ENCODE results near the gene SH2B2.
"Not testable (repeated sequence)": the region's sequence is repeated elsewhere in the genome, so short reads cannot be mapped to it uniquely, and the experiment has no call there.

Gene SH2B2

GRCh38 chr7:102304668-102305067, 18.0 kb downstream of the SH2B2 start:
- no peak for DNase-seq (ENCODE audit: low spot score)

DNA sequence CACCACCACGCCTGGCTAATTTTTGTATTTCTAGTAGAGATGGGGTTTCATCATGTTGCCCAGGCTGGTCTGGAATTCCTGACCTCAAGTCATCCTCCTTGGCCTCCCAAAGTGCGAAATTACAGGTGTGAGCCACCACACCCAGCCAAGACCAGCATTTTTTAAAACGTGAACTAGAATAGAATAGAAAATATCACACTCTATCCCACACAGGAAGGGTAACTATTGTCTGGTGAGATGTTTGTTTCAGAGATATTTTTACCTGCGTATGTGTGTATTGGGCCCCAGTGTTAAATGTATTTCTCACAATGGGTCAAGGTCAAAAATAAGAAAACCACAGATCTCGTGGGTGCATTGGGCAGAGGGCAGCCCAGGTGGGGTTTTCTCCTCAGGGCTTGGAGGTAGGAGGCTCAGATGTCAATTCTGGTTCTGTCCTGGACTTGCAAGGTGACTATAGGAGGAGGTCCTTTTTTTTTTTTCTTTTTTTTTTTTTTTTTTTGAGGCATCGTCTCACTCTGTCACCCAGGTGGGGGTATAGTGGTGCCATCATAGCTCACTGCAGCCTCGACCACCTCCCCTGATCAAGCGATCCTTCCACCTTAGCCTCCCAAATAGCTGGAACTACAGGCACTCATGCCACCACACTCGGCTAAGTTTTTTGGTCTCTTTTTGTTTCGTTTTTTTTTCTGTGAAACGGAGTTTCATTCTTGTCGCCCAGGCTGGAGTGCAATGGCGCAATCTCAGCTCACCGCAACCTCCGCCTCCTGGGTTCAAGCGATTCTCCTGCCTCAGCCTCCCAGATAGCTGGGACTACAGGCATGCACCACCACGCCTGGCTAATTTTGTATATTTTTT, 19.0 kb downstream of the SH2B2 start:
- DNase-seq (ENCODE audit: low spot score) = no peak

DNA sequence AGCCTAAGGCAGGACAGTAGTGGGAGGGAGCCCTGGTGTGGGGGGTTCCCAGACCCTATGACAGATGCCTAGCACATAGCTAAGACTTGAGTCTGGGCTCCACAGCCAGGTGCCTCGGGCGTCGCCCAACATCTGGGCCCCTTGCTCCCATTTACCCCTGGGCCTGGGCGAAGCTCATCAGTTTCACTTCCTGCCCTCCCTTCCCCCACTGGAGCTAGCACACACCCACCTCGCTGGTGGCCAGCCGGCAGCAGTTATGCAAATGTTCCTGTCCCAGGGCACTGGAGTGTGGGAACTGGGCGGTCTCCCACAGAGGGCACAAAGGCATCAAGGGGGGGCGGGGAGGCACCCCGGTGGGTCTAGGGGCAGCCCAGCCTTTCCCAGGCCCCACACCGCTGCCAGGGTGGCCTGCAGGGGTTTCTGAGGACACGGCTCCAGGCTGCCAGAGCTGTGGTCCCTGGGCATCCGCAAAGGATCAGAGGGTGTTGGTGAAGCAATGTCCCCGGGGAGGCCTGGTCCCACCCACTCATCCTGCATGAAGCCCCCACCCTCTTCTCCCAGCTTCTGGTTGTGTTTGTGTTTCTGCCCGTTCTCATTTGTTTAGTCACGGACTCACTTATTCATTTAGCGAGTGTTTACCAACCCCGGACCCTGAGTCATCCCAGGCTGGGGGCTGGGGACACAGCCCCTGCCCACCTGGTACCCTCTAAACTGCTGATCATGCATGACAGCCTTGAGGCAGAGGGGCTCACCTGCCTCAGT, 20.4 kb downstream of the SH2B2 start:
- DNase-seq (ENCODE audit: low spot score) = no peak

DNA sequence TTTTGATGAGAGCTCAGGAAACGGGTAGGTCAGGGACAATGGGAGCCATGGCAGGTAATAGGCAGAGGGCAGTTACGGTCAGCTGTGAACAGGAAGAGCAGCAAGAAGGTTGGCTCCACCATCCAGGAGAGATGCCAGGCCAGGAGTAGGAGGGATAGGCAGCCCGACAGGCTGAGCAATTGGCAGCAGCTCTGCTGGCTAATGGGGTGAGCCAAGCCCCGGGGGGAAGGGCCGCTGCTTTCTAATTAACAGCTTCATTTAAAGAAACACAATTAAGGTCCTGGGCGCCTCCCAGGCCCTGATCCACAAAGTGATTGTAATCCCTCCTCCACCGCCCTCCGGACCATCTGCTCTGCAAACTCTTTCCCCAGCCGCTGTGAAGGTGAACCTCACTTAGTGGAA, 23.7 kb downstream of the SH2B2 start:
- no peak for DNase-seq (ENCODE audit: low spot score)

DNA sequence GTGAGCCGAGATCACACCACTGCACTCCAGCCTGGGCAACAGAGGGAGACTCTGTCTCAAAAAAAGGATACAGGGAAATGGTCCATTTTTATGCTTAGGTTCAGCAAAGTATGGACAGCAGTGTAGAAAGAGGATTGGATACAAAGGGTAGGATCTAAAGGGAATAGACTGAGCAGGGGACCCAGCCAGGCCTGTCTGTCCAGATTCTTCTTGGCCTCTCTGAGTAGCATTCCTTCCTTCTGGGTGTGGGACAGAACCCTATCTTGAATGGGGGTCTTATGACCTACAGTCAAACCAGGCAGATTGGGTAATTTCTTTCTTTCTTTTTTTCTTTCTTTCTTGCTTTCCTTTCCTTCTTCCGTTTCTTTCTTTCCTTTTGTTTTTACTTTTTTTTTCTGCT, 25.6 kb downstream of the SH2B2 start:
- DNase-seq (ENCODE audit: low spot score) = no peak

DNA sequence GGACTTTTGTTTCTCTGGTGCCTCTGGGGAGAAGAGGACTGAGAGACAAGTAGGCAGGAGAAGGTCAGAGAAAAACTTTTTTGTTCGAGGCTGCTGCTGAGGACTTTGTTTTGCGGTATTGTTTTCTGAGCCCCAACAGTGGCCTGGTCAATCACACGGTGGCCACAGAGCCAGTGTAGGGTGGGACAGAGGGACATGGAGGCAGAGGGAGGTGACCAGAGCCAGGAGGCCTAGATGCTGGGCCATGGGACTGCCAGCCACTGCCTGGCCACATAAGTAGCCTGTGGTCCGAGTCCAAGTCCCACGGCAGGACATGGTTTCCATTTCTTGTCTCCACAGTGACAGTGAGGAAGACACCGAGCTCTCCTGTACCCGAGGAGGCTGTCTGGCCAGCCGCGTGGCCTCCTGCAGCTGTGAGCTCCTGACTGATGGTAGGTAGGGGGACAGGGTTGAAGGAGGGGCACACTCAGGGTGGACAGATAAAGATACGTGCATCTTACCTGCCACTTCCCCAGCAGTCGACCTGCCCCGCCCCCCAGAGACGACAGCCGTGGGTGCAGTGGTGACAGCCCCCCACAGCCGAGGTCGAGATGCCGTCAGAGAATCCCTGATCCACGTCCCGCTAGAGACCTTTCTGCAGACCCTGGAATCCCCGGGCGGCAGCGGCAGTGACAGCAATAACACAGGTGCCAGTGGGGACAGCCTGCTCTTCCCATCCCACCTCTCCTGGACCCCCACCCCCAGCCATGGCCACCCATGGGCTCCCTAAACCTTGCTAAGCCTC, 27.5 kb downstream of the SH2B2 start:
- DNase-seq (ENCODE audit: low spot score) = no peak

DNA sequence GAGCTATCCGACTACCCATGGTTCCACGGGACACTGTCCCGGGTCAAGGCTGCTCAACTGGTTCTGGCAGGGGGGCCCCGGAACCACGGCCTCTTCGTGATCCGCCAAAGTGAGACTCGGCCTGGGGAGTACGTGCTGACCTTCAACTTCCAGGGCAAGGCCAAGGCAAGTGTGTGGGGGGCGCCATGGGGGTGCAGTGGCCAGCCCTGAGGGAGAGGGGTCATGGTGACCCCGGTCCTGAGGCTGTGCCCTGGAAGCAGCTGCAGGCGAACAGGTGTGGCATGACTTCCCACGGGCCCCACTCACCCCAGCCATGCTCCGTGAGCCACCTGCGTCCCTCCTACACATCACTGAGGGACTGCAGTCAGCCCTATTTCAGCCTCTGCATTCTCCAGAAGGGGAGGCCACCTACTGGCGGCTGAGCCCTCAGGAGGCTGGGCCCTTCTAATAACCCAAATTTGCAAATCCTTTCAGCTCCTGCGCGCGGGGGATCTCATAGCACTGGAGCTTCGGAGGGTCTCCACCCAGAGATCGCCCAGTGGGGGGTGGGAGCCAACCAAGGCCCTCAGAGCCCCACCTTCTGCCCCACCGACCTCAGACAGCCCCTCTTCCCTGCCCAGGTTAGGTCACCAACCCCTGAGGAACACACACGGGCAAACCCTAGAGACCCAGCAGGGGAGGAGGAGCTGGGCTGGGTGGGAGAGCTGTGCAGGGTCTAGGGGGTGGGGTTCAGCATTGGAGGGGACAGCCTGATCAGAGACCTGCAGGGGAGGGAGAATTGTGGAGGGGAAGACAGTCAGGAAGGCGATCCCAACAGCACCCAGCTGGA, 30.8 kb downstream of the SH2B2 start:
- no peak for DNase-seq (ENCODE audit: low spot score)

DNA sequence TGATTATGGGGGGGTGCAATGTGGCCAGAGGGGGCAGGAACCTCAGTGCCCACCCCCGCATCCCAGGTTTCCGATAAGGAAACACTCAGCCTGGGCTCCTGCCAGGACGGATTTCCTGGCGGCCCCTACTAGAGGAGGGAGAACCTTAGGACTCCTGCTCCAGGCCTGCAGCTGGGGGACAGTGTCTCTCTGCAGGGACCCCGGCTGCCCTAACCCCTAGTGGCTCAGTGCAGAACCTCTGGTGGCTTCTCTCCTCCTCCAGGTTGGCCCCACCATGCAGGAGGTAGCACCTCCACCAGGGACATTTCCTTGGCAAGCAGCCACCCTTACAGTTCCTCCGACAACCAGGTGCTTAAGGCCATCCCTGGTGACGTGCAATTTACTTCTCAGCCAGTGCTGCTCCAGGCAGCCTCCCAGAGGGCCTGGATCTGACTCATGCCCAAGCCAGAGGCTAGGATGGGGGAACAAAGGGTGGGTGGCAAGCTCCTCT, 31.9 kb downstream of the SH2B2 start:
- DNase-seq (ENCODE audit: low spot score) = no peak

- no peak for DNase-seq (ENCODE audit: low spot score)
Observed at GRCh38 chr7:102319671-102320070, 33.0 kb downstream of the SH2B2 start.

GRCh38 chr7:102320181-102320580, 33.5 kb downstream of the SH2B2 start:
- DNase-seq (ENCODE audit: low spot score) = no peak

- DNase-seq (ENCODE audit: low spot score) = no peak
Observed at GRCh38 chr7:102320601-102321350, 34.1 kb downstream of the SH2B2 start.

GRCh38 chr7:102321351-102322201, 34.9 kb downstream of the SH2B2 start:
- no peak for DNase-seq (ENCODE audit: low spot score)

- DNase-seq (ENCODE audit: low spot score) = no peak
Observed at GRCh38 chr7:102322202-102322715, 35.6 kb downstream of the SH2B2 start.

GRCh38 chr7:102323914-102324195, 37.2 kb downstream of the SH2B2 start:
- DNase-seq (ENCODE audit: low spot score) = no peak

DNA sequence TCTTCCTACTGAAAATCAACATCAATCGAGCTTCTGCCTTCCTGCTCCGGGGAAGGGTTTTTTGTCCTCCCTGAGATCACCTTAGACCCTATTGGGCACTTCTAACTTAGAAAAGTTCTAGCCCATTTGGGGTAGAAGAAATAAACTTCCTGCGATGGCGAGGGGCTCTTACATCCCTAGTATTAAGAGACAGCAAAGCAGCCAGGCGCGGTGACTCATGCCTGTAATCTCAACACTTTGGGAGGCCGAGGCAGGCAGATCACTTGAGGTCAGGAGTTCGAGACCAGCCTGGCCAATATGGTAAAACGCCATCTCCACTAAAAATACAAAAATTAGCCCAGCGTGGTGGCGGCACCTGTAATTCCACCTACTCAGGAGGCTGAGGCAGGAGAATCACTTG, 38.4 kb downstream of the SH2B2 start:
- not testable (repeated sequence) for DNase-seq (ENCODE audit: low spot score)

DNA sequence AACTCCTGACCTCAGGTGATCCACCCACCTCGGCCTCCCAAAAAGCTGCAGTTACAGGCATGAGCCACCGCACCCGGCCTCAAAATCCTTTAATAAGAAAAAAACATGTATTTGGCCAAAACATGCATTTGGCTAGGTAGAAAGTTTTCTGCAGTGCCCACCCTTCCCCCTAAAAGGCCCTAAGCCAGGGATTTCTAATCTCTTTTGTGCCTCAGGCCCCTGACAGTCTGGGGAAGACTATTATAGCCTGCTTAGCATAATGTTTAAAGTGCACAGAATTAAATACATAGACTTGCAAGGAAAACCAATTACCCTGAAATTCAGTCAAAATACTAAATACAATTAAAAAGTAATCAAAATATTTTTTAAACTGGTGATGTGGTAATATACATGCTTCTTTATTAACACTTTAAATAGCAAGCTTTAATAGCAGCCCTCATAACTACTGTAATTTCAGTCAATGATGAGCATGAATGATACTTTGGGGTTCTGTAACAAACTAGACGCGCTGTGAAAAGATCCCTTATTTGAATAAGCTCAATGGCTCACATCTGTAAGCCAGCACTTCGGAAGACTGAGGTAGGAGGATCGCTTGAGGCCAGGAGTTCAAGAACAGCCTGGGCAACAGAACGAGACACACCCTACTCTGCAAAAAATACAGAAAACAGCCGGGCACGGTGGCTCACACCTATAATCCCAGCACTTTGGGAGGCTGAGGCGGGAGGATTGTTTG, 39.7 kb downstream of the SH2B2 start:
- no peak for DNase-seq (ENCODE audit: low spot score)

DNA sequence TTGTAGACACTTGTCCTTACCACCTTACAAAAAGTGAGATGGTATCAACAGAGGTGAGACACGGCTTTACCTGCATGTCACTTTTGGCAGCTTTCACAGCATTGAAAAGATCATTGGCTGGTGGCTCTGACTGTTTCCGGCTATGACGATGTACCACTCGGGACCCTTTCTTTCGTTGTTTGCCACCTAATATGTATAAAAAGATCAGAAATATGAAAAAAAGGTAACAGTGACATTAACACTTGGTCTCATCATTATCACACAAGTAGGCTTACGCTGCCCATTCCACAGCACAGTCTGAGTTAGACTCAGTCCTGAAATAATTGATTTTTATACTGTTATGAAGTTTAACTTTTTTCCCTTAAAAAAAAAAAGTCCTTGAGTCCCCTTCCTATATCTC, 40.5 kb downstream of the SH2B2 start:
- DNase-seq (ENCODE audit: low spot score) = not testable (repeated sequence)

DNA sequence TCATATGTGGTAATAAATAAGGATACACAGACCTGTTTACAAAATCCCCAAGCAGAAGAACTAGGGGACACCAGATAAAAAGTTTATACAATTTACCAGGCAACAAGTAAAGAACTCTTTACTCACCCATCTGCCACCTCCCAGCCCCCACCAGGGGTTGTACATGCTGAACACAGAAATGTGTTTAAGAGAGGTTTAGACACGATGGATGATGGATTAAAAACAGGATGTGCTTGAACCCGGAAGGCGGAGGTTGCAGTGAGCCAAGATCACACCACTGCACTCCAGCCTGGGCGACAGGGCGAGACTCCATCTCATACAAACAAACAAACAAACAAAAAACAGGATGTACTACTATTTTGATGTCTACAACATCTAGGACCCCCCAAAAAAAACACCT, 42.2 kb downstream of the SH2B2 start:
- DNase-seq (ENCODE audit: low spot score) = not testable (repeated sequence)

DNA sequence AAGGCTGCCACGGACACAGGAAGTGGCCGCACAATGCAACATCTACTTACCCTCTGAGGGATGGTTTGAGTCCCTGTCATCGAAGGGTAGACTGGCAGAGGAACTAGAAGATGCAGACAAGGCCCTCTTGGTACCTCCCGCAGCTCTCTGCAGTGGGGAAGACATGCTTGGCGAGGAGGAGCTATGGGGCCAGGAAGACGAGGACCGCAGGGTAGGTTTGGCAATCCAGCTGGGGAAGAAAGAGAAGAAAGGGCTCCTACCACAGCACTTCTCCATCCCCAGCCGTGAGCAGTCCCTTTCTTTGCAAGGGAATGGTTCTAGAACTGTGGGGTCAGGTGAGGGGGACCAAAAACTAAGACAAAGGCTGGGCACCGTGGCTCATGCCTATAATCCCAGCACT, 42.7 kb downstream of the SH2B2 start:
- DNase-seq (ENCODE audit: low spot score) = not testable (repeated sequence)
